HG03097 (cell line): ENCODE measurements around the gene ADAT3.

Source experiments
- ATAC-seq: cut with Tn5 transposase; IDR thresholded peaks from one replicate; pipeline ENCODE4 v1.9.1; 2021; ENCODE audit not compliant: unreplicated experiment, low FRiP score

Gene ADAT3

GRCh38 chr19:1912760-1913505, 7.7 kb downstream of the ADAT3 start:
- ATAC-seq = no peak

DNA sequence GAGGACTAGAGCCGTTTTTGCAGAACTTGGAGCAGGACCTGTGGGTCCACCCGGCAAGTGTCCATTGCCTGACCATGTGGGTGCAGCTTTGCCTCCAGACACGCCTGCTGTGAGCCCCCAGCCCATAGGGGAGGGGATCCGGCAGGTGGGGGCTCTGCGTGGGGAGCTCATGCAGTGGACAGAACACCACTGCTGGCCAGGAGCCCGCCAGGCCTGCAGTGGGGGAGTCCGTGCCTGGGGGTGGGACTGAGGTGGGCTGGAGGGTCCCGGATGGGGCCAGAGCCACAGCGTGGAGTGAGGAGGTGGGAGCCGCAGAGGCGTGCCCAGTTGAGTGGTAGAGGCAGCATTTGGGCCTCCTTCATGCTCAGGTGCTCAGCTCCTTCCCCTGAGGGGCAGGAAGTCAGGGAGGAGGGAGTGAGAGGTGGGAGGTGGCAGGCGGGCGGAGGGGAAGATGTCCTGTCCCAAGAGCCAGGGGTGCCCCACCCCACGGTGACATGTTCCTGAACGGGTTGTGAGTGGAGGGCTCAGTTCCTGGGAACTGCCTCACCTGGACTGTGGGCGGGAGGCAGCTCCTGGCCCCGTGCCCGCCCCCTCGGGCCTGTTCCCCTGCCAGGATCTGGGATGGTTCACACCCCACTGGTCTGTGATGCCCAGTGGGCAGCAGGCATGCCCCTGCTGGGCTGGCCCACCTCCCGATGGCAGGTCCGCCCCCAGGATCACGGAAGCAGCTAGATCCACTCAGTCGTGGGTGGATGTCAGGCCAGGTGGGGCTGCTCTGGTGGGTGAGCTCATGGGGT, 8.8 kb downstream of the ADAT3 start:
- ATAC-seq = no peak

GRCh38 chr19:1914826-1915341, 9.7 kb downstream of the ADAT3 start:
- ATAC-seq = no peak

- no peak for ATAC-seq
Measured at GRCh38 chr19:1917146-1917545, 11.9 kb downstream of the ADAT3 start.

GRCh38 chr19:1917926-1918325, 12.7 kb downstream of the ADAT3 start:
- no peak for ATAC-seq

DNA sequence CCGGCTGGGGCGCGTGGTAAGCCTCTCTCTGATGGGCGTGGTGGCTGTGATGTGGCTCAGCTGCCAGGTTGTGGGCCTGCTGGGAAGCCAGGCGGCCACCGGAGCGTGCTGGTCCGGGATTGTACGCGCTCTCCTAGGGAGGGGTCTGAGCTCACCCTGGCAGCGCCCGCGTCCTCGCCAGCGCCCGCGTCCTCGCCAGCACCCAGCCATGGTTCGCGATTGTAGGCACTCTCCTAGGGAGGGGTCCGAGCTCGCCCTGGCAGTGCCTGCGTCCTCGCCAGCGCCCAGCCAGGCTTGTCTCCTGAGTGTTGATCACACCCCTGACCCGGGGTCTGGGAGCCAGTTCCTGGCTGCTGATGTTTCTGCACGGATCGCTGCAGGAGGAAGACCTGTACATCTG, 13.8 kb downstream of the ADAT3 start:
- no peak for ATAC-seq

DNA sequence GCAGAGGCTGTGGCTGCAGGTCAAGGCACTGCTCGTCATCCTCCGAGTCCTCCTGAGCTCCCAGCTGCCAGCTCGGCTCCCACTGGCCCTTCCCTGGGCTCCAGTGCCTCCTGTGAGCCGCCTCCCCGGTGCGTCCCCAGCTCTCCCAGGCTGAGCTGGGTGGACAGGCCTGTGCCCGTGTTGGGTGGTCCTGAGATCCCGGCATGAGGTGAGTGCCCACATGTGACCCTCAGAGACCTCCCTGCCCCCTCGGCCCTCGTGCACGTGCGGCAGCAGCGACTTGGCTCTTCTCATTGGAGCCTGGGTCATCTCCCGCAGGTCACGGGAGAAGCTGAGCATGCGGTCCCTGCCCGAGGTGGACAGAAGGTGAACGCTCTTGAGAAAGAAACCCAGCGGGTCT, 15.4 kb downstream of the ADAT3 start:
- ATAC-seq = no peak

DNA sequence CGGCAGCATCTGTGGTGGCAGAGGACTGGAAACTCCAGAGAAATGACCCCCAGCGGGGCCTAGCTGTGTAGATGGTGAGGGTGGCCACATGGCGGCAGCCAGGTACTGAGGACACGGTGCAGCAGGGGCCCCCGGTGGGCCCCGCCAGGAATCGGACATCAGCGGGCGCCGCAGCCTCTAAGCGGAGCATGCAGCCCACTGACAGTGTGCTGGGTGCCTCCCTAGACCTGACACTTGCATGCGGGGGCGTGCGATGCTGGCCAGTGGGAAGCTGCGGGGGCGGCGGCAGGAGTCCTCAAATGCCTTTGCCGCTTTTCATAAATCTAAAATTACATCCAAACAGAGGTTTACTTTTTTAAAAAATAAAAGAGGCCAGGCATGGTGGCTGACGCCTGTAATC, 16.1 kb downstream of the ADAT3 start:
- ATAC-seq = no peak

- ATAC-seq = no peak
Measured at GRCh38 chr19:1921825-1922224, 16.6 kb downstream of the ADAT3 start.

DNA sequence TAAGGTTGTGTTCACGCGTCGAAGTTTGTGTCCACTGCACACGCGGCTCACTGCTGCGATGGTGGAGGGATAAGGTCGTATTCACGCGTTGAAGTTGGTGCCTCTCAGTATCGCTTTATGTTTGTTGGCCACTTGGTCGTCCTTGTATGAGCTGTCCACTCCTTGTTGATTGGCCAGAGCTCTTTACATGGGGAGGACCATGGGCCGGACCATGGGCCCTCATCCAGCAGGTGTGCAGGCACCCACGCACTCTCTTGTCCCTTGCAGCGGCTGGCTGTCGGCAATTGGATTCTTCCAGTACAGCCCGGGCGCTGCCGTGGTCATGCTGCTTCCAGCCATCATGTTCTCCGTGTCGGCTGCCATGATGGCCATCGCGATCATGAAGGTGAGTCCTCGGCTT, 17.6 kb downstream of the ADAT3 start:
- no peak for ATAC-seq

DNA sequence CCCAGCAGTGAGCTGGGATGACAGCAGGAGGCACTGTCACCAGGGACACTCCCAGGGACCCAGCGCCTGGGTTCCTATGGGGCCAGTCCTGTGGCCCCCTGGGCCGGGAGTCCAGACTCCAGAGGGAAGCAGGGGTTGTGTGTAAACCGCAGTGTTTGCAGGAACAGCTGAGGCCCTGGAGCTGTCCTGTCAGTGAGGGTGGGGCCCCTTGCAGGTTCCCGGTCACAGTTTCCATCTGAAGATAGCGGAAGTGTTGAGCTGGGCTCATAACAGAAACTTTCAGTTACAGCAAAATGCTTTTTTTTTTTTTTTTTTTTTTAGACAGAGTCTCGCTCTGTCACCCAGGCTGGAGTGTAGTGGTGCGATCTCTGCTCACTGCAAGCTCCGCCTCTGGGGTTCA, 18.1 kb downstream of the ADAT3 start:
- no peak for ATAC-seq

DNA sequence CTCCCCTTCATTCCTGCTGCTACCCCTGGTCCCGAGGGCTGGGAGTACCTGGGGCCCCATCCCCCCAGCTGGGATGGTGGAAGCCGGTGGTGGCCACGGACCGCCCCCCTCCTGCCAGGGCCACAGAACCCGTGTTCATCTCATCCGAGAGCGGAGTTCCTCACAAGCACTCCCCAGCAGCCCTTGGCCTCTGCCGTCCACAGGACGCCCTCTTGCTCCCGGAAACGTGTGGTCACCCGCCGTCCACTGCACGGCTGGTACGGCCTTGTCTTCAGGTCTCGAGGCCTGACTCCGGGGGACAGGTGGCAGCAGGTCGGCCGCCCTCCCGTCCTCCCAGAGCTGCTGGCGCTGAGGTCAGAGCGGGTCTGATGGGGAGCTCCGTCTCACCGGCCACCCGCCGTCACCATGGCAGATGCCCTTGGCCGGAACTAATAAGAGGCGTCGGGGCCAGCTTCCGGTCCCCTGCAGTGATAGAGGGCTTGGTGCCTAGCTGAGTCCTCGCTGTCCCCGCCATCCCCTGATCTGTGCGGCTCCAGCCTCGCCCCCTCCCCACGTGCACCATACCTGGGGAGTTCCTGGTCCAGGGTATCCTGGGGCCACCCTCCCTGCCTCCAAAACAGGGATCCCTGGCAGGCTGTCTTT, 19.2 kb downstream of the ADAT3 start:
- ATAC-seq = no peak

GRCh38 chr19:1925544-1925943, 20.3 kb downstream of the ADAT3 start:
- no peak for ATAC-seq

GRCh38 chr19:1929021-1929742, 24.0 kb downstream of the ADAT3 start:
- ATAC-seq = no peak

GRCh38 chr19:1931445-1931844, 26.2 kb downstream of the ADAT3 start:
- no peak for ATAC-seq

DNA sequence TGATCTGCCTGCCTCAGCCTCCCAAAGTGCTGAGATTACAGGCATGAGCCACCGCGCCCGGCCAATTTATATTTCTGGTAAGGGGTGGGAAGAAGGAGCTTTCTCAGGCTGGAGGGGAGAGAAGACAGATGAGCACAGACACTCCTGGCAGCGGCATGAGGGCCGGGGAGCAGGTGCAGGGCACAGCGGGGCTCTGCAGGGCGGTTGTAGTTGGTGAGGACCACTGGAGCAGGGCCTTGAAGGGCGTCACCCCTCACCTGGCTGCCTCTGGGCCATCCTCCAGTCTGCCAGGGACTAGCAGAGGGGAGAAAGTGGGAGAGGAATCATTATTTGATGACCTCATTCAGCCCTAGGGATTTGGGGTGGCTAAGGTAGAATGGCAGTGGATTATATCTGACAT, 27.2 kb downstream of the ADAT3 start:
- ATAC-seq = no peak

GRCh38 chr19:1933244-1933643, 28.0 kb downstream of the ADAT3 start:
- ATAC-seq = no peak

GRCh38 chr19:1933942-1934341, 28.7 kb downstream of the ADAT3 start:
- no peak for ATAC-seq

- no peak for ATAC-seq
Measured at GRCh38 chr19:1935484-1936208, 30.4 kb downstream of the ADAT3 start.

DNA sequence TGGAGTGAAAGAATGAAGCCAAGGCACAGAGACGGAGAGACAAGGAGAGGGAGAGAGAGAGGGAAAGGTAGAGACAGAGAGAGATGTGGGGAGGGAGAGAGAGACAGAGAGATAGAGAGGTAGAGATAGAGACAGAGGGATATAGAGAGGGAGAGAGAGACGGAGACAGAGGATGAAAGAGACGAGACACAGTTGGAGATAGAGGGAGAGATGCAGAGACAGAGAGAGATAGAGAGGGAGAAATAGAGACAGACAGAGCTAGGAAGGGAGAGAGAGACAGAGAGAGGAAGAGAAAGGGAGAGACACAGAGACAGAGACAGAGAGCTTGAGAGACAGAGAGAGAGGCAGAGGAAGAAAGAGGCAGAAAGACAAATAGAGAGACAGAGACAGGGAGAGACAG, 31.2 kb downstream of the ADAT3 start:
- ATAC-seq = no peak
